Activated CD4-positive, alpha-beta T cell treated with anti-CD3 and anti-CD28 coated beads, Interleukin-2, amount 10 ng/mL, durations not matched to agents 7 days and 5 days (primary cell): ENCODE data around the gene PPIF. TPM values are rescaled to one million over a fixed set of nuclear protein-coding genes. Genes with fewer than 3 reads are reported as not detected.

Experiments
- CTCF ChIA-PET: fragments of 350-600 bp; sonication (Branson Sonifier 250); formaldehyde crosslinking; loops from one replicate; lab custom pipeline; 2021; ENCODE audit warnings: antibody characterized with exemption; lab: Charles Lee
- POLR2A ChIA-PET: fragments of 350-600 bp; sonication (Branson Sonifier 250); formaldehyde crosslinking; loops from one replicate; lab custom pipeline; 2021; ENCODE audit warnings: antibody characterized with exemption; lab: Charles Lee
- DNase-seq: peaks from one replicate; pipeline ENCODE4 v3.0.0-alpha.2; 2020
- H3K27ac Mint-ChIP-seq: one replicate; pipeline ENCODE4 v1.8.0; 2021; ENCODE audit warnings: mild to moderate bottlenecking, moderate library complexity, mixed read lengths
- H3K27me3 Mint-ChIP-seq: one replicate; pipeline ENCODE4 v1.8.0; 2021; ENCODE audit warnings: mixed read lengths
- H3K36me3 Mint-ChIP-seq: one replicate; pipeline ENCODE4 v1.8.0; 2021; ENCODE audit warnings: low read depth, mixed read lengths
- H3K4me1 Mint-ChIP-seq: one replicate; pipeline ENCODE4 v1.8.0; 2021; ENCODE audit warnings: mixed read lengths
- H3K4me3 Mint-ChIP-seq: one replicate; pipeline ENCODE4 v1.8.0; 2021; ENCODE audit warnings: mild to moderate bottlenecking, moderate library complexity, mixed read lengths
- H3K9me3 Mint-ChIP-seq: one replicate; pipeline ENCODE4 v1.8.0; 2021; ENCODE audit warnings: mixed read lengths
- total RNA-seq, 2 experiments: library from RNA; stranded (reverse); gene quantifications; one replicate each; pipeline ENCODE4 v1.2.3, GENCODE V29; 2021

The PPIF gene
- total RNA-seq = 10 to 100 TPM; 53.7 to 56.7 TPM

DNA sequence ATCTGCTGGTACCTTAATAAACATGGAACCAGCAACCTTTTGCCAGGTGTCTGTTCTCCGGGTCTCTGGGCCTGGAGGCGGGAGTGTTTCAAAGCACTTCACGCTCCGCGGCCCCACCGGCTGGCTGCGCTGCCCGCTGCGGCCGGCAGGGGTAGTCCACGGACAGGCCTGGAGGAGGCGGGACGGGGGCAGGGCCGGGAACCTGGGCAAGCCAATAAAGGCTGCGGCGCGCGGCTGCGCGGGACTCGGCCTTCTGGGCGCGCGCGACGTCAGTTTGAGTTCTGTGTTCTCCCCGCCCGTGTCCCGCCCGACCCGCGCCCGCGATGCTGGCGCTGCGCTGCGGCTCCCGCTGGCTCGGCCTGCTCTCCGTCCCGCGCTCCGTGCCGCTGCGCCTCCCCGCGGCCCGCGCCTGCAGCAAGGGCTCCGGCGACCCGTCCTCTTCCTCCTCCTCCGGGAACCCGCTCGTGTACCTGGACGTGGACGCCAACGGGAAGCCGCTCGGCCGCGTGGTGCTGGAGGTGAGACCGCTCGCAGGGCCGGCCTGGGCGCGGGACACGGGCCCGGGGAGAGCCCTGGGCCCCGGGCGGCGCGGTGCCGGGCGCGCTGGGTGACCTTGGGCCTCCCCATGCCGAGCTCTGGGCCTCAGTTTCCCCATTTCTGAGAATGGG lies at the start of gene PPIF:
TSS of gene PPIF (plus strand) at position 244 of the 668 bp plus-strand sequence. CDS start at position 324, 80 bp downstream.
- Mint-ChIP-seq H3K36me3 (peaks cover 32% of the 10 kb centered on the region), H3K4me1 (peaks cover 44% of the 10 kb centered on the region), H3K4me3 (peak within 1 kb of the TSS; percentile 84), H3K27me3 (no peaks in the 10 kb centered on the region), H3K27ac (peak within 1 kb of the TSS; percentile 93), H3K9me3 (no peaks in the 10 kb centered on the region)
- peak; percentile 93 for DNase-seq
- CTCF ChIA-PET = interaction anchor here (0.7 to 8.0 kb wide), 13 partner anchors 11 to 118 kb away, joined by 3 to 147 read pairs (median 3); no protein-coding TSS in a partner anchor
- POLR2A ChIA-PET = no interaction called here

DNA sequence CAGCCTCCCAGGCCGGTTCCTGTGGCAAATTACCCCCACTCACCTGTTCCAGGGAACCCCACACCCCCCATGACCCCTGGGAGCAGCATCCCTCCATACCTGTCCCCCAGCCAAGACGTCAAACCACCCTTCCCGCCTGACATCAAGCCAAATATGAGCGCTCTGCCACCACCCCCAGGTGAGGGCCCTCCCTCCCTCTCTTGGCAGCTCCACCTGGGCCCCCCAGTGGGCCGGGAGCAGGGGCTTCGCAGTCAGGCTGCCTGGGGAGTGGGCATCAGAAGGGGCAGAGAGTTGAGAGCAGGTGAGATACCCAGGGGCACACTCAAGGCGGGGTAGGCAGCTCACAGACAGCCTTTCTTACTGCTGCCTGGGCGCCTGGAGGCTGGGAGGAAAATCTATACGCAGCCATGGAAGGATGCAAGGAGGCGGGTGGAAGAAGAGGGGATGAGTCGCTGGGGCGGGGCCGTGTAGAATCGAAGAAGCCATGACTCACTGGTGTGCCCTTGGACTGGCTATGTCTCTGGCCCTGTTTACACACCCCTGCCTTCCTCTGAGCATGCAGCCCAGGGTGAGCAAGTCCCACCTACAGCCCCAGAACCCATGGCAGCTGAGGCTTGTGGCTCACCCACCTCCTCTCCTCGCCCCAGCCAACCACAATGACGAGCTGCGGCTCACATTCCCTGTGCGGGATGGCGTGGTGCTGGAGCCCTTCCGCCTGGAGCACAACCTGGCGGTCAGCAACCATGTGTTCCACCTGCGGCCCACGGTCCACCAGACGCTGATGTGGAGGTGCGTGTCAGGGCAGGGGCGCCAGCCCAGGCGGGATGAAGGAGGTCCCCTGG lies 48.6 kb upstream of the PPIF start:
- Mint-ChIP-seq H3K27me3 (no peaks in the 10 kb centered on the region), H3K36me3 (peaks cover 35% of the 10 kb centered on the region), H3K27ac (no peak overlapping the region), H3K9me3 (no peaks in the 10 kb centered on the region), H3K4me1 (peaks cover 22% of the 10 kb centered on the region), H3K4me3 (no peak overlapping the region)
- CTCF ChIA-PET = no interaction called here
- POLR2A ChIA-PET = no interaction called here
- DNase-seq = no peak

DNA sequence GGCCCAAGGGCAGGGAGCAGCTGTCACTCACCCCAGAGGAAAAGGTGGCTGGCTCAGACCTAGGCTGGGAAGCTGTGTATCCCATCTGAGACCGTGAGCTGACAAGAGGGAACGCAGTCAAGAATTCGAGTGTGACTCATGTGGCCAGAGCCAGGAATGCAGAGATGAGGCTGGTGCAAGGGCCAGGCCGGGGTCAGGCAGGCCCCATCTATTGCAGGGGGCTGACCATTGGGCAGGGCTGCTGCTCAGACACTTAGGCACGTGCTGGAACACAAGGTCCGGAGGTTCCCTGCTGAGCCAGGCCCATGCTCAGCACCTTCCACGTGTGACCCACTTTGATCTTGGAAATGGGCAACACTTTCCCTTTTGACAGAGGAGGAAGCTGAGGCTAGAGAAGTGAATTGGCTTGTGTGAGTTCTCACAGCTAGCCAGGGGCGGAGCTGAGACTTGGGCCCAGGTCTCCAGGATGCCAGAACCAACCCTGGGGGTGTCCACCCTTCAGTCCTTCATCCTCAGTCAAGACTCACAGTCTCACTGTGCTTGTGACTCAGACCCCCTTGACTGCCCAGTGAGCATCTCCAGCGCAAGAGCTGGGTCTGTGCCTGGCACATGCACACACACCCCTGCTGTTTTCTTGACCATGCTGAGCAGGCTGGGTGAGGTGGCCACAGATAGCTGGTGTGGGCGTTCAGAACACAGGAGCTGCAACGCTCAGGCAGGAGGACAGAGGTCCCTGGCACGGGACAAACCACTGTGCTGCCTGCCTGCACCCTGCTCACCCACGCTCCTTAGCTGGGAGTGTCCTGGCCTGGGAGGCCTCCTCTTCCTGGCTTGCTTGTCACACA lies 47.6 kb upstream of the PPIF start:
- Mint-ChIP-seq H3K4me3 (no peak overlapping the region), H3K27ac (peak overlapping the region; percentile 66), H3K4me1 (peaks cover 12% of the 10 kb centered on the region), H3K9me3 (no peaks in the 10 kb centered on the region), H3K36me3 (peaks cover 37% of the 10 kb centered on the region), H3K27me3 (no peaks in the 10 kb centered on the region)
- POLR2A ChIA-PET = no interaction called here
- CTCF ChIA-PET = interaction anchor here (0.6 to 1.0 kb wide), 2 partner anchors 27 to 263 kb away, joined by 3 read pairs; no protein-coding TSS in a partner anchor
- DNase-seq = no peak

DNA sequence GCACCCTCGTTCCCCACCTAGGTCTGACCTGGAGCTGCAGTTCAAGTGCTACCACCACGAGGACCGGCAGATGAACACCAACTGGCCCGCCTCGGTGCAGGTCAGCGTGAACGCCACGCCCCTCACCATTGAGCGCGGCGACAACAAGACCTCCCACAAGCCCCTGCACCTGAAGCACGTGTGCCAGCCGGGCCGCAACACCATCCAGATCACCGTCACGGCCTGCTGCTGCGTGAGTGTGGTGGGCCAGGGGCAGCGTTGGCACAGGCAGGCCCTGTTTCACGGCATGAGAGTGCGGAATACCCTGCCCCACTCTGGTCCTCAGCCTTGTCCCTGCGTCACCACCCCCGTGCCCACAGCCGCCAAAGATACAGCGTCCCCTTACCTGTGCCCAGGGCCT lies 46.6 kb upstream of the PPIF start:
- CTCF ChIA-PET = interaction anchor here (1.0 to 1.1 kb wide), 2 partner anchors 26 to 176 kb away, joined by 3 read pairs; no protein-coding TSS in a partner anchor
- POLR2A ChIA-PET = no interaction called here
- peaks cover 33% of the 10 kb centered on the region for H3K36me3 Mint-ChIP-seq
- H3K4me3 Mint-ChIP-seq = no peak overlapping the region
- H3K27me3 Mint-ChIP-seq = no peaks in the 10 kb centered on the region
- H3K4me1 Mint-ChIP-seq = peaks cover 5% of the 10 kb centered on the region
- DNase-seq = no peak
- no peaks in the 10 kb centered on the region for H3K9me3 Mint-ChIP-seq
- no peak overlapping the region for H3K27ac Mint-ChIP-seq

DNA sequence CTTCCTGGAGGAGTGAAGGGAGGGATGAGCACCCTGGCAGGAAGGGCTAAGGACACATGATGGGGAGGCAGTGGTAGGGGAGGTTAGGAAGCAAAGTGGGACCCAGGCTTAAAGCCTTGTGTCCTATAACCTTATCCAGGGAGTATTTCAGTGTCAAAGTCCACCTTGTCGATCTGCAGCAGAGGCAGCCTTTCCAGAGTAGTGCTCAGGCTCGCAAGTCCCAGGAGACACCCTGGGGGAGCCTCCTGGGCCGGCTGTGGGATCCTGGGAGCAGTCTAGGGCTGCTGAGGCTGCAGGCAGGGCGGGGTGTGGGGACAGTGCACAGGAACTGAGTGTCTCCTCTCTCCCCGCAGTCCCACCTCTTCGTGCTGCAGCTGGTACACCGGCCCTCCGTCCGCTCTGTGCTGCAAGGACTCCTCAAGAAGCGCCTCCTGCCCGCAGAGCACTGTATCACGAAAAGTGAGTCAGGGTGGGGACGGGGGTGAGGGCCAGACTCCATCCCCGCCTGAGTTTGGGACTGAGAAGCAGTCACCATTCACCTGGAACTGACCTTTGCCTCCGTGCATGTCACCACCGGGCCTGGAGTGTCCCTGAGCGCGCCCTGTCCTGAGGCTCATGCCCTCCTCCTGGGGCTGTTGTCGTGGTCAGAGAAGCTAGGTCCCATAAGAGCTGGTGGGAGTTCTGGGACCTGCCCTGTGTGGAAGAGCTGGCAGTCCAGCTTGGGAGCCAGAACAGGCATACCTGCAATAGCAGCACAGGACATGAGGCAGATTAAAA lies 45.3 kb upstream of the PPIF start:
- no peak for DNase-seq
- no peaks in the 10 kb centered on the region for H3K9me3 Mint-ChIP-seq
- CTCF ChIA-PET = interaction anchor here (0.6 to 1.6 kb wide), 6 partner anchors 8 to 178 kb away, joined by 3 to 7 read pairs (median 4); no protein-coding TSS in a partner anchor
- H3K27me3 Mint-ChIP-seq = no peaks in the 10 kb centered on the region
- H3K4me1 Mint-ChIP-seq = peaks cover 2% of the 10 kb centered on the region
- no peak overlapping the region for H3K4me3 Mint-ChIP-seq
- H3K27ac Mint-ChIP-seq = no peak overlapping the region
- POLR2A ChIA-PET = no interaction called here
- peaks cover 31% of the 10 kb centered on the region for H3K36me3 Mint-ChIP-seq

DNA sequence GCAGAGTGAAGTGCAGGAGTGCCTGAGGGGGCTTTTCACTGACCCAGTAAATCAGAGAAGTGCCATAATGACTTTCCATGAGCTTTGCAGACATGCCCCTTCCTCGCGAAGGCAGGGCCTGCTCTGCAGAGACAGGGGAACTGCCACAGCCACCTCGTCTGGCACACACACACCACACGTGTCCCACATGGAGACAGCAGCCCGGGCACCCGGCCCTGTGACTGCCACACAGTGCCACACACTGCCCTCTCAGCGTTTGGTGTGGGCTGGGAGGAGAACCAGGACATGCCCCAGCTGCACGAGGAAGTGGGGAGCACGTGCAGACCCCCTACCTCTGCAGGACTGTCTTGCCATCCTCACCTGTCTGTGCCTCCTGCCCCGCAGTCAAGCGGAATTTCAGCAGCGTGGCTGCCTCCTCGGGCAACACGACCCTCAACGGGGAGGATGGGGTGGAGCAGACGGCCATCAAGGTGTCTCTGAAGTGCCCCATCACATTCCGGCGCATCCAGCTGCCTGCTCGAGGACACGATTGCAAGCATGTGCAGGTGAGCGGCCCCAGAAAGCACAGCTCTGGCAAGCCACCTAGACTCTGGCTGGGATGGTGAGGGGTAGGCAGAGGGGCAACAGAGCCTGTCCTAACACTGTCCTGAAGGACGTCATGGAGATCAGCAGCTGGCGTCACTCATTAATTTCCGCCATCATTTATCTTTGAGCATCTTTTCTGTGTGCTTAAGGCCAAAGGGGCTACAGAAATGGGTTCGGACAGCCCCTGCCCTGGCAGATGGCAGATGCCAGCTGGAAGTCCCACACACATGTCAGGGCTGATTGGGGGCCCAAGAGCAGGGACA lies 43.4 kb upstream of the PPIF start:
- Mint-ChIP-seq H3K27me3 (no peaks in the 10 kb centered on the region), H3K27ac (no peak overlapping the region), H3K9me3 (no peaks in the 10 kb centered on the region), H3K4me3 (no peak overlapping the region), H3K36me3 (peaks cover 37% of the 10 kb centered on the region), H3K4me1 (no peaks in the 10 kb centered on the region)
- ChIA-PET POLR2A (no interaction called here), CTCF (interaction anchor here (0.6 to 1.6 kb wide), 5 partner anchors 8 to 37 kb away, joined by 3 to 7 read pairs (median 4); no protein-coding TSS in a partner anchor)
- DNase-seq = no peak

DNA sequence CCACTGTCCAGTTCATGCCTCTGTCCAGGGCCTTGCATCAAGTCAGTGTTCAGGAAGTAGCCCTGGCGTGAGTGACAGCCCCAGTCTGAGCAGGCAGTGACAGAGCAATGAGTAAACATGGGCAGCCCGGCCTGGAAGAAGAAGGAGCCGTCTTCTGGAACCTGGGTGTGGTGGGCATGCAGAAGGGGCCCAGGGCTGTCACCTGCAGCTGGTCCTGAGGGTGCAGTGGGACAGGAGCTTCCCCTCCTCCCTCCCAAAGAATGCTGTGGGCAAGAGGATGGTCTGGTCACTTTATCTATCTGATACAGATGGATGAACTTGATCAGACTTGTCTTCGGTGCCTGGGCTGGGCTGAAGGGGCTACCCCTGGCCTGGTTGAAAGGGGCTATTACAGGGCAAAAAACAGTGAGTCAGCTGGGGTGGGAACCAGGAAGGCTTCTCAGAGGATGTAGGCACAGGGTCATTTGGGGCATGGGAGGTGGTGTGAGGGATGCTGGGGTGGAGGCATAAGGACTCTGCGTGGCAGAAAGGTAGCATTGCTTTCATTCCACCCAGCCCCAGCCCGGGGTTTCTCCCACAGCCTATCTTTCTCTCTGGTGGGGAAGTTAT lies 42.7 kb upstream of the PPIF start:
- CTCF ChIA-PET = interaction anchor here (0.8 to 1.3 kb wide), 2 partner anchors 13 to 24 kb away, joined by 3 read pairs; no protein-coding TSS in a partner anchor
- no peak overlapping the region for H3K27ac Mint-ChIP-seq

DNA sequence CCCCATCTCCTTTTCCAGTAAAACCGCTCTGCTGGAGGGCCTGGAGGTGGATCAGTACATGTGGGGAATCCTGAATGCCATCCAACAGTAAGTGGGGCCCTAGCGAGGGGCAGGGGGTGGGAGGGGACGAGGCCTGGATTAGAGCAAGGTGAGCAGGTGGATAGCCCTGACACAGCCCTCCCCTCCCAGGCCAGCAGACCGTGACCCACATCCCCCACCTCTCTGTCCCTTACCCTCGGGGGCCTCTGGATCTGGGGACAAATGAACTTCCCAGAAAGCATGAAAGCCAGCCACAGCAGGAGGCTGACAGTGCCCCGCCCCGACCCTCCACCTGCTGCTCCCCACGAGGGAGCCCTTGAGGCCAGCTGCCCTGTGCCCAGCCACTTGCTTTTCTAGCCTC lies 41.8 kb upstream of the PPIF start:
- peaks cover 26% of the 10 kb centered on the region for H3K36me3 Mint-ChIP-seq
- ChIA-PET POLR2A (no interaction called here), CTCF (interaction anchor here (0.8 to 1.3 kb wide), 2 partner anchors 14 to 24 kb away, joined by 3 read pairs; no protein-coding TSS in a partner anchor)
- no peak for DNase-seq
- H3K27me3 Mint-ChIP-seq = no peaks in the 10 kb centered on the region
- no peak overlapping the region for H3K4me3 Mint-ChIP-seq
- no peak overlapping the region for H3K27ac Mint-ChIP-seq
- H3K9me3 Mint-ChIP-seq = no peaks in the 10 kb centered on the region
- peaks cover 3% of the 10 kb centered on the region for H3K4me1 Mint-ChIP-seq

More for the DNA sequence above, 42.7 kb upstream of the PPIF start:
- Mint-ChIP-seq H3K27me3 (no peaks in the 10 kb centered on the region), H3K4me3 (no peak overlapping the region), H3K36me3 (peaks cover 29% of the 10 kb centered on the region), H3K4me1 (peaks cover 2% of the 10 kb centered on the region), H3K9me3 (no peaks in the 10 kb centered on the region)
- no peak for DNase-seq
- POLR2A ChIA-PET = no interaction called here

DNA sequence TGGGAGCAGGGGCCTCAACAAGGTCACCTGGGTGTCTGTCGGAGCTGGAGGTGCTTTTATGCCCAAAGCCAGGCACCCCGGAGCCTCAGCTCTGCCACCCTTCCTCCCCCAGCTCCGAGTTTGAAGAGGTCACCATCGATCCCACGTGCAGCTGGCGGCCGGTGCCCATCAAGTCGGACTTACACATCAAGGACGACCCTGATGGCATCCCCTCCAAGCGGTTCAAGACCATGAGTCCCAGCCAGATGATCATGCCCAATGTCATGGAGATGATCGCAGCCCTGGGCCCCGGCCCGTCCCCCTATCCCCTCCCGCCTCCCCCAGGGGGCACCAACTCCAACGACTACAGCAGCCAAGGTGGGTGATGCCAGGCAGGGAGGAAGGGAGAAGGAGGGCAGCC lies 41.3 kb upstream of the PPIF start:
- ChIA-PET POLR2A (no interaction called here), CTCF (no interaction called here)
- no peak for DNase-seq
- Mint-ChIP-seq H3K36me3 (peaks cover 25% of the 10 kb centered on the region), H3K27ac (no peak overlapping the region), H3K27me3 (no peaks in the 10 kb centered on the region), H3K4me1 (peaks cover 5% of the 10 kb centered on the region), H3K4me3 (no peak overlapping the region), H3K9me3 (no peaks in the 10 kb centered on the region)

DNA sequence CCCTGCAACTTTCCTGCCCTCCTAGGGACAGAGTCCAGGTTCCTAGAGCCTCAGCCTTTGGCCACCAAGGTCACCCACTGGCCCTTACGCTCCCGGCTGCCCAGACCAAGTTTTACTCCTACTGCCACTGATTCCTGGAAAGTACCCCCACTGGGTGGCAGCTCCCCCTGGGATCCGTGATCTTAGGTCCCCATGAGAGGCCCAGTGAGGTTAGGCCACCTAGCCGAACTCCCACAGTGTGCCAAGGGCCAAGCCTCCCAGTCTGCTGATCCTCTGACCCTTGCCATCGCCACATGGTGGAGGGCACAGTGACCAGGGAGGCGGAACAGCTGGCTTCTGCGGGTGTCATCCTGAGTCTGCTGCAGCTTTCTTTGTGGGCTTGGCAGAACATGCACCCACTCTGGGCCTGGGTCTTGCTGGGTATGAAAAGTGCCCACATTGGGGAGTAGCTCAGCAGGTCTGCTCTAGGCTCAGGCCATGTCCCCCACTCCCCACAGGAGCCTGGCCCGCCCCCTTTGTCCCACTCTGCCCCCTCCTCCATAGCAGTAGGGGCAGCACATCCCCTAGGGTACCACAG lies 40.5 kb upstream of the PPIF start:
- ChIA-PET CTCF (no interaction called here), POLR2A (no interaction called here)
- DNase-seq = no peak
- Mint-ChIP-seq H3K9me3 (no peaks in the 10 kb centered on the region), H3K27ac (no peak overlapping the region), H3K27me3 (no peaks in the 10 kb centered on the region), H3K4me3 (no peak overlapping the region), H3K4me1 (peaks cover 5% of the 10 kb centered on the region), H3K36me3 (peaks cover 18% of the 10 kb centered on the region)
